ENCODE results near the gene JAG1. TPM values are rescaled to one million over a fixed set of nuclear protein-coding genes. Genes with fewer than 3 reads are reported as not detected.

JAG1 gene
- total RNA-seq, 1 experiment from 2014 or later, result 9.9 TPM

GRCh38 chr20:10699941-10700340, 26.1 kb upstream of the JAG1 start:
- DNase-seq (ENCODE audit: low spot score), result no peak

GRCh38 chr20:10699489-10699888, 25.7 kb upstream of the JAG1 start:
- no peak for DNase-seq (ENCODE audit: low spot score)

GRCh38 chr20:10696650-10697049, 22.9 kb upstream of the JAG1 start:
- DNase-seq (ENCODE audit: low spot score), result no peak

- no peak for DNase-seq (ENCODE audit: low spot score)
Observed at GRCh38 chr20:10689385-10689784, 15.6 kb upstream of the JAG1 start.

GRCh38 chr20:10687895-10688294, 14.1 kb upstream of the JAG1 start:
- no peak for DNase-seq (ENCODE audit: low spot score)

- DNase-seq (ENCODE audit: low spot score), result no peak
Observed at GRCh38 chr20:10686356-10687133, 12.7 kb upstream of the JAG1 start.

GRCh38 chr20:10683537-10683936, 9.7 kb upstream of the JAG1 start:
- DNase-seq (ENCODE audit: low spot score), result no peak

GRCh38 chr20:10682939-10683338, 9.1 kb upstream of the JAG1 start:
- DNase-seq (ENCODE audit: low spot score), result no peak

GRCh38 chr20:10681494-10681893, 7.7 kb upstream of the JAG1 start:
- DNase-seq (ENCODE audit: low spot score), result no peak

GRCh38 chr20:10680571-10680970, 6.8 kb upstream of the JAG1 start:
- no peak for DNase-seq (ENCODE audit: low spot score)

- no peak for DNase-seq (ENCODE audit: low spot score)
Observed at GRCh38 chr20:10679269-10679668, 5.5 kb upstream of the JAG1 start.

- no peak for DNase-seq (ENCODE audit: low spot score)
Observed at GRCh38 chr20:10676518-10676917, 2.7 kb upstream of the JAG1 start.

- DNase-seq (ENCODE audit: low spot score), result no peak
Observed at GRCh38 chr20:10675450-10675848, 1.6 kb upstream of the JAG1 start.

GRCh38 chr20:10674684-10675449, 1.1 kb upstream of the JAG1 start:
- DNase-seq (ENCODE audit: low spot score), result peak; percentile 67

GRCh38 chr20:10673176-10673841, 490 bp downstream of the JAG1 start:
- DNase-seq (ENCODE audit: low spot score), result no peak

GRCh38 chr20:10672624-10673127, 1.1 kb downstream of the JAG1 start:
- no peak for DNase-seq (ENCODE audit: low spot score)

GRCh38 chr20:10671919-10672623, 1.7 kb downstream of the JAG1 start:
- peak; percentile 45 for DNase-seq (ENCODE audit: low spot score)

- DNase-seq (ENCODE audit: low spot score), result peak; percentile 98
Observed at GRCh38 chr20:10671221-10671918, 2.4 kb downstream of the JAG1 start.

GRCh38 chr20:10670501-10671220, 3.1 kb downstream of the JAG1 start:
- DNase-seq (ENCODE audit: low spot score), result no peak

GRCh38 chr20:10669843-10670446, 3.9 kb downstream of the JAG1 start:
- no peak for DNase-seq (ENCODE audit: low spot score)

Data from H4 (cell line).